WTC11 (cell line): Measurements from ENCODE around the gene UPF1. TPM values are rescaled to one million over a fixed set of nuclear protein-coding genes. Genes with fewer than 3 reads are reported as not detected.

ENCODE experiments used
- ATAC-seq: fragments of 200-7000 bp; cut with Tn5 transposase; 2 replicates; pipeline ENCODE4 v1.10.0; 2021; ENCODE audit warnings: mild to moderate bottlenecking, moderate library complexity
- CTCF ChIA-PET: fragments of 300-600 bp; sonication (Branson Sonifier 250); formaldehyde crosslinking; loops from one replicate; lab custom pipeline; 2021; ENCODE audit warnings: antibody characterized with exemption; lab: Charles Lee
- POLR2A ChIA-PET: fragments of 350-600 bp; sonication (Branson Sonifier 250); formaldehyde crosslinking; loops from one replicate; lab custom pipeline; 2021; ENCODE audit warnings: antibody characterized with exemption; lab: Charles Lee
- DNase-seq: peaks from one replicate; pipeline ENCODE4 v3.0.0; 2021; ENCODE audit warnings: low spot score
- H3K27ac Mint-ChIP-seq: 2 replicates; pipeline ENCODE4 v1.8.0; 2021; ENCODE audit warnings: mixed read lengths
- H3K27me3 Mint-ChIP-seq: 2 replicates; pipeline ENCODE4 v1.8.0; 2021; ENCODE audit warnings: low read depth, mild to moderate bottlenecking, moderate library complexity, mixed read lengths
- H3K36me3 Mint-ChIP-seq: 2 replicates; pipeline ENCODE4 v1.8.0; 2021; ENCODE audit warnings: mixed read lengths
- H3K4me1 Mint-ChIP-seq: 2 replicates; pipeline ENCODE4 v1.8.0; 2022; ENCODE audit warnings: mixed read lengths
- H3K4me3 Mint-ChIP-seq: 2 replicates; pipeline ENCODE4 v1.8.0; 2021; ENCODE audit warnings: mild to moderate bottlenecking, moderate library complexity, mixed read lengths
- H3K9me3 Mint-ChIP-seq: 2 replicates; pipeline ENCODE4 v1.8.0; 2021; ENCODE audit warnings: mixed read lengths
- AFF4 ChIP-seq: sonication (generic); formaldehyde crosslinking; IDR thresholded peaks from 2 replicates; pipeline ENCODE4 v1.8.1; 2023; ENCODE audit warnings: mild to moderate bottlenecking, missing genetic modification reagents, borderline replicate concordance
- AR ChIP-seq: fragments of 250-450 bp; sonication (Bioruptor Pico); IDR thresholded peaks from 2 replicates; pipeline ENCODE4 v1.9.0; 2021; ENCODE audit warnings: mild to moderate bottlenecking
- ARID4B ChIP-seq: sonication (generic); formaldehyde crosslinking; IDR thresholded peaks from 2 replicates; pipeline ENCODE4 v1.8.0; 2023; ENCODE audit warnings: missing genetic modification reagents, mild to moderate bottlenecking, borderline replicate concordance
- ATF1 ChIP-seq: sonication (generic); formaldehyde crosslinking; IDR thresholded peaks from 2 replicates; pipeline ENCODE4 v1.8.1; 2023; ENCODE audit warnings: mild to moderate bottlenecking, moderate library complexity, missing genetic modification reagents
- ATF2 ChIP-seq: sonication (generic); formaldehyde crosslinking; IDR thresholded peaks from 2 replicates; pipeline ENCODE4 v1.8.1; 2022; ENCODE audit warnings: low read depth, missing genetic modification reagents, borderline replicate concordance
- CBFB ChIP-seq: sonication (generic); formaldehyde crosslinking; IDR thresholded peaks from 2 replicates; pipeline ENCODE4 v1.8.1; 2022; ENCODE audit warnings: mild to moderate bottlenecking, low read depth, missing genetic modification reagents
- FOXK1 ChIP-seq: sonication (generic); formaldehyde crosslinking; IDR thresholded peaks from 2 replicates; pipeline ENCODE4 v1.8.0; 2022; ENCODE audit warnings: mild to moderate bottlenecking, moderate library complexity, missing genetic modification reagents
- KAT7 ChIP-seq: sonication (generic); formaldehyde crosslinking; IDR thresholded peaks from 2 replicates; pipeline ENCODE4 v1.8.1; 2023; ENCODE audit warnings: missing genetic modification reagents, mild to moderate bottlenecking, borderline replicate concordance
- MYBL2 ChIP-seq: sonication (generic); formaldehyde crosslinking; IDR thresholded peaks from 2 replicates; pipeline ENCODE4 v1.8.1; 2023; ENCODE audit warnings: mild to moderate bottlenecking, moderate library complexity, missing genetic modification reagents
- NR1H2 ChIP-seq: sonication (generic); formaldehyde crosslinking; IDR thresholded peaks from 2 replicates; pipeline ENCODE4 v1.9.0; 2021; ENCODE audit warnings: mild to moderate bottlenecking, moderate library complexity, missing genetic modification reagents
- PRRX2 ChIP-seq: fragments of 250-450 bp; sonication (Bioruptor Pico); IDR thresholded peaks from 2 replicates; pipeline ENCODE4 v1.8.0; 2021; ENCODE audit warnings: mild to moderate bottlenecking
- SOX15 ChIP-seq: fragments of 250-450 bp; sonication (Bioruptor Pico); IDR thresholded peaks from 2 replicates; pipeline ENCODE4 v1.9.0; 2021; ENCODE audit warnings: mild to moderate bottlenecking
- ZNF423 ChIP-seq: fragments of 250-450 bp; sonication (Bioruptor Pico); IDR thresholded peaks from 2 replicates; pipeline ENCODE4 v2.1.2; 2022; ENCODE audit warnings: mild to moderate bottlenecking, moderate library complexity
- ZNF532 ChIP-seq: fragments of 250-450 bp; sonication (Bioruptor Pico); IDR thresholded peaks from 2 replicates; pipeline ENCODE4 v1.9.0; 2021; ENCODE audit warnings: mild to moderate bottlenecking, borderline replicate concordance
- ZSCAN18 ChIP-seq: fragments of 250-450 bp; sonication (Bioruptor Pico); IDR thresholded peaks from 2 replicates; pipeline ENCODE4 v2.1.2; 2022; ENCODE audit warnings: mild to moderate bottlenecking, moderate library complexity
- total RNA-seq: library from RNA; stranded (reverse); gene quantifications from 3 replicates; pipeline ENCODE4 v1.2.3, GENCODE V29; 2021

UPF1 gene
- total RNA-seq, 1 experiment from 2014 or later, result 82.5 TPM

GRCh38 chr19:18804139-18804601 lies 27.6 kb upstream of the UPF1 start (continued):
- no peak for TF ChIP-seq ZSCAN18 (CRISPR knock-in tag)
- no peak for TF ChIP-seq AFF4 (CRISPR knock-in tag)
- no peak for TF ChIP-seq SOX15 (CRISPR knock-in tag)
- TF ChIP-seq AR (CRISPR knock-in tag), result no peak
- TF ChIP-seq CBFB (CRISPR knock-in tag), result no peak

GRCh38 chr19:18804643-18805042 lies 27.1 kb upstream of the UPF1 start:
- Mint-ChIP-seq H3K9me3 (no peaks in the 10 kb centered on the region), H3K36me3 (no peaks in the 10 kb centered on the region), H3K4me3 (no peak overlapping the region), H3K27ac (no peak overlapping the region), H3K4me1 (no peaks in the 10 kb centered on the region), H3K27me3 (peaks cover 26% of the 10 kb centered on the region)
- ATAC-seq, result no peak
- ChIA-PET CTCF (no interaction called here), POLR2A (no interaction called here)
- no peak for DNase-seq
- TF ChIP-seq KAT7 (CRISPR knock-in tag) (no peak), PRRX2 (CRISPR knock-in tag) (no peak), ZNF423 (no peak), NR1H2 (CRISPR knock-in tag) (no peak), ATF1 (CRISPR knock-in tag) (no peak), ARID4B (CRISPR knock-in tag) (no peak), FOXK1 (CRISPR knock-in tag) (no peak), ZNF532 (CRISPR knock-in tag) (no peak), MYBL2 (CRISPR knock-in tag) (no peak), ATF2 (CRISPR knock-in tag) (no peak)
